C4-2B (cell line): Measurements from ENCODE around the gene ZNF341.

Experiments used
- H3K27ac ChIP-seq: fragments of 450-650 bp; 2 replicates; pipeline ENCODE4 v1.5.1; 2017
- CTCF ChIP-seq: fragments of 450-650 bp; conservative IDR thresholded peaks from 2 replicates; pipeline ENCODE4 v1.5.1; 2017; ENCODE audit warnings: mild to moderate bottlenecking
- ZFX ChIP-seq: fragments of 450-650 bp; IDR thresholded peaks from 2 replicates; pipeline ENCODE4 v1.6.1; 2017

Gene ZNF341

DNA sequence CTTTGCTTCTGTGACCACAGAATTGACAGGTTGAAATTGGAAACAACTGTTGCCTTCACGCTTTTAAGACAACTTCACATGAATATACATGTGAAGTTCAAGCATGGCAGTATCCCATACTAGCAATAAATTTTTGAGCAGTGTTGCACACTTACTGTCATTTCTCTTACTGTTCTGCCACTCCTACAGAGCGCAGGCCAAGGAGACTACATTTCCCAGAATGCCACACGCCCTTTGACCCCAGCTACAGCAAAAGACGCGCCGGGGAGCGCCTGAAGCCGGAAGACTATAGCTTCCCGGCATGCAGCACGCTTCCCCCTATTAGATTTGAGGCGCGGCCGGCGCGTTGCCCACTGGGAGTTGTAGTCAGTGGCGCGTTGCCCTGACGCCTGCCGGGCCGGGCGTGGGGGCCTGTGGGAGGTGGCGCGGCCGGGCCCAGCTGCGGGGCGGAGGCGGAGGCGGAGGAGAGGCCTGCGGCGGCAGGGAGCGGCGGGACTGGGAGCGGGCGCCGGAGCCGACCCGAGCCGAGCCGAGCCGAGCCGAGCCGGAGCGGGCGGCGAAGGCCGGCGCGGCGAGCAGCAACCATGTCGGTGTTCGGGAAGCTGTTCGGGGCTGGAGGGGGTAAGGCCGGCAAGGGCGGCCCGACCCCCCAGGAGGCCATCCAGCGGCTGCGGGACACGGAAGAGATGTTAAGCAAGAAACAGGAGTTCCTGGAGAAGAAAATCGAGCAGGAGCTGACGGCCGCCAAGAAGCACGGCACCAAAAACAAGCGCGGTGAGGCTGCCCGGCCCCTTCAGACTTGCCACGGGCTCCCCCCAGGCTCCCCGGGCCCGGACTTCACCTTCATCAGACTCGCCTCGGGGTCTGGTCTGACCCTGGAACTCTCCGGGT lies 79.3 kb downstream of the ZNF341 start, which contains the start of gene CHMP4B:
CHMP4B (plus strand) TSS at position 464 of the 891 bp plus-strand sequence; CDS start at position 585, 121 bp downstream.
- peak within 1 kb of the TSS; percentile 89 for H3K27ac ChIP-seq
- no peak for TF ChIP-seq CTCF
- TF ChIP-seq ZFX = peak; percentile 86

DNA sequence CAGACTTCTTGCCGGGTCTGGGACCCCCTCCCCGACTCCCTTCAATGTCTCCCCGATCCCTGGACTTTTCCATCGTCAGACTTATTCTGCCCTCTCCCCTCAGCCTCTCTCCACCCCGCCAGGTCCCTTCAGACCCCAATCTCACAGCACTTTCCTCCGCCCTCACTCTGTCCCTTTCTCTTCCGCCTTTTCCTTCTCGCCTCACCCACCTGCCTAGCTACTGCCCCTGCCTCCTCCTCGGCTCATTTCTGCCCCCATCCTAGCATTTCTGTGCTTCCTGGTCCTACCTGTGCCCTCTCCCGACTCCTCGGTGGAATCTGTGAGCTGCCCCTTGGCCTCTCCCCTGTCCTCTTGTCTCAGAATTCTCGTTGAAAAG lies 80.0 kb downstream of the ZNF341 start:
- H3K27ac ChIP-seq = peak overlapping the region; percentile 89
- TF ChIP-seq CTCF = no peak
- TF ChIP-seq ZFX = no peak

GRCh38 chr20:33812152-33812849 lies 80.5 kb downstream of the ZNF341 start:
- TF ChIP-seq ZFX = no peak
- no peak for TF ChIP-seq CTCF
- H3K27ac ChIP-seq = peak overlapping the region; percentile 89

DNA sequence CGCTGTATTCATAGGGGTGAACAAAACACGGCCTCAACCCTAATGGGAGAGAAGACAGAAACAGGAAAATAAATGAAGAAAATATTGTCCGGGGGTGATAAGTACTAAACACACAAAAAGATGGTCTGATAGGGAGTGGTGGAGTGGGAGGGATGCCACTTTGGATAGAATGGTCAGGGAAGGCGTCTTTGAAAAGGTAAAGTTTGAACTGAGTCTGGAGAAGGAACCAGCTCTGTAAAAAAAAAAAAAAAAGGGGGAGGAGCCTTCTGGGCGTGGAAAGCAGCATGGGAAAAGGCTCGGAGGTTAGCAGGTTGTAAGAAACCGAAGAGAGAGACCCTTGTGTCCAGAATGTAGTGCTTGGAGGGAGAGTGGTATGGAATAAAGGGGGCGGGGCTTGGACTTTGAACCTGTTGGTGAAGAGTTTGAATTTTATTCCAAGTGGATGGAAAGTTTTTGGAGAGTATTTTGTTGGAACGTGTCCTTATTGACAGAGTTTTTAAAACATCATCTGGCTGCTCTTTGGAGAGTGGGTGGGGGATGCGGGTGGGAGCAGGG lies 81.2 kb downstream of the ZNF341 start:
- H3K27ac ChIP-seq = no peak overlapping the region; the same call in 1 of the 2 replicates
- TF ChIP-seq CTCF = no peak
- TF ChIP-seq ZFX = no peak

GRCh38 chr20:33814238-33814712 lies 82.5 kb downstream of the ZNF341 start:
- H3K27ac ChIP-seq = no peak overlapping the region

GRCh38 chr20:33815671-33816070 lies 83.9 kb downstream of the ZNF341 start:
- H3K27ac ChIP-seq = no peak overlapping the region
- no peak for TF ChIP-seq CTCF
- TF ChIP-seq ZFX = no peak

More at GRCh38 chr20:33814238-33814712, 82.5 kb downstream of the ZNF341 start:
- no peak for TF ChIP-seq ZFX
- no peak for TF ChIP-seq CTCF

- H3K27ac ChIP-seq = no peak overlapping the region
- no peak for TF ChIP-seq ZFX
- no peak for TF ChIP-seq CTCF
Measured at GRCh38 chr20:33816191-33816590, 84.4 kb downstream of the ZNF341 start.
